ENCODE measurements around the gene ADCY5.

Gene ADCY5

GRCh38 chr3:123458255-123458654, 9.4 kb upstream of the ADCY5 start:
- no peak for DNase-seq (ENCODE audit: low spot score)

GRCh38 chr3:123457841-123458240, 9.0 kb upstream of the ADCY5 start:
- no peak for DNase-seq (ENCODE audit: low spot score)

GRCh38 chr3:123453675-123454074, 4.8 kb upstream of the ADCY5 start:
- no peak for DNase-seq (ENCODE audit: low spot score)

GRCh38 chr3:123451186-123451585, 2.3 kb upstream of the ADCY5 start:
- DNase-seq (ENCODE audit: low spot score), result no peak

GRCh38 chr3:123449997-123450604, 1.2 kb upstream of the ADCY5 start:
- DNase-seq (ENCODE audit: low spot score), result no peak

GRCh38 chr3:123449102-123449996, 459 bp upstream of the ADCY5 start:
- DNase-seq (ENCODE audit: low spot score), result no peak

- DNase-seq (ENCODE audit: low spot score), result no peak
Measured at GRCh38 chr3:123447749-123448517, 957 bp downstream of the ADCY5 start.

GRCh38 chr3:123447416-123447748, 1.5 kb downstream of the ADCY5 start:
- DNase-seq (ENCODE audit: low spot score), result no peak

GRCh38 chr3:123446610-123447109, 2.2 kb downstream of the ADCY5 start:
- no peak for DNase-seq (ENCODE audit: low spot score)

GRCh38 chr3:123446210-123446609, 2.7 kb downstream of the ADCY5 start:
- no peak for DNase-seq (ENCODE audit: low spot score)

- DNase-seq (ENCODE audit: low spot score), result no peak
Measured at GRCh38 chr3:123445702-123446101, 3.2 kb downstream of the ADCY5 start.

- DNase-seq (ENCODE audit: low spot score), result no peak
Measured at GRCh38 chr3:123444744-123445143, 4.1 kb downstream of the ADCY5 start.

- no peak for DNase-seq (ENCODE audit: low spot score)
Measured at GRCh38 chr3:123444023-123444422, 4.9 kb downstream of the ADCY5 start.

- no peak for DNase-seq (ENCODE audit: low spot score)
Measured at GRCh38 chr3:123442908-123443307, 6.0 kb downstream of the ADCY5 start.

- no peak for DNase-seq (ENCODE audit: low spot score)
Measured at GRCh38 chr3:123442125-123442524, 6.8 kb downstream of the ADCY5 start.

GRCh38 chr3:123439806-123440580, 8.9 kb downstream of the ADCY5 start:
- no peak for DNase-seq (ENCODE audit: low spot score)

GRCh38 chr3:123432832-123433523, 15.9 kb downstream of the ADCY5 start:
- no peak for DNase-seq (ENCODE audit: low spot score)

- DNase-seq (ENCODE audit: low spot score), result no peak
Measured at GRCh38 chr3:123431658-123432324, 17.1 kb downstream of the ADCY5 start.

- no peak for DNase-seq (ENCODE audit: low spot score)
Measured at GRCh38 chr3:123431007-123431657, 17.8 kb downstream of the ADCY5 start.

- DNase-seq (ENCODE audit: low spot score), result no peak
Measured at GRCh38 chr3:123430266-123430665, 18.6 kb downstream of the ADCY5 start.
